Dendritic cell treated with granulocyte-macrophage colony-stimulating factor and Interleukin-4, amounts not matched to agents 40 ng/mL and 50 ng/mL, for 4 days (primary cell): ENCODE data around the gene SMC3.
"Not testable (repeated sequence)": the region's sequence is repeated elsewhere in the genome, so short reads cannot be mapped to it uniquely, and the experiment has no call there.

Source experiments
- H3K27ac Mint-ChIP-seq: one replicate; pipeline ENCODE4 v1.8.0; 2022; ENCODE audit warnings: mild to moderate bottlenecking, mixed read lengths
- H3K27me3 Mint-ChIP-seq: one replicate; pipeline ENCODE4 v1.8.0; 2022; ENCODE audit warnings: mild to moderate bottlenecking, mixed read lengths
- H3K36me3 Mint-ChIP-seq: one replicate; pipeline ENCODE4 v1.8.0; 2022; ENCODE audit warnings: low read depth, mixed read lengths
- H3K4me1 Mint-ChIP-seq: one replicate; pipeline ENCODE4 v1.8.0; 2022; ENCODE audit warnings: low read depth, mixed read lengths
- H3K4me3 Mint-ChIP-seq: one replicate; pipeline ENCODE4 v1.8.0; 2022; ENCODE audit warnings: mild to moderate bottlenecking, moderate library complexity, mixed read lengths
- H3K9me3 Mint-ChIP-seq: one replicate; pipeline ENCODE4 v1.8.0; 2022; ENCODE audit warnings: mixed read lengths
- intact Hi-C: fragments of 100-400 bp; cut with micrococcal nuclease; formaldehyde crosslinking; loops from one replicate; pipeline ENCODE4 v1.15.0; 2022

SMC3 gene

DNA sequence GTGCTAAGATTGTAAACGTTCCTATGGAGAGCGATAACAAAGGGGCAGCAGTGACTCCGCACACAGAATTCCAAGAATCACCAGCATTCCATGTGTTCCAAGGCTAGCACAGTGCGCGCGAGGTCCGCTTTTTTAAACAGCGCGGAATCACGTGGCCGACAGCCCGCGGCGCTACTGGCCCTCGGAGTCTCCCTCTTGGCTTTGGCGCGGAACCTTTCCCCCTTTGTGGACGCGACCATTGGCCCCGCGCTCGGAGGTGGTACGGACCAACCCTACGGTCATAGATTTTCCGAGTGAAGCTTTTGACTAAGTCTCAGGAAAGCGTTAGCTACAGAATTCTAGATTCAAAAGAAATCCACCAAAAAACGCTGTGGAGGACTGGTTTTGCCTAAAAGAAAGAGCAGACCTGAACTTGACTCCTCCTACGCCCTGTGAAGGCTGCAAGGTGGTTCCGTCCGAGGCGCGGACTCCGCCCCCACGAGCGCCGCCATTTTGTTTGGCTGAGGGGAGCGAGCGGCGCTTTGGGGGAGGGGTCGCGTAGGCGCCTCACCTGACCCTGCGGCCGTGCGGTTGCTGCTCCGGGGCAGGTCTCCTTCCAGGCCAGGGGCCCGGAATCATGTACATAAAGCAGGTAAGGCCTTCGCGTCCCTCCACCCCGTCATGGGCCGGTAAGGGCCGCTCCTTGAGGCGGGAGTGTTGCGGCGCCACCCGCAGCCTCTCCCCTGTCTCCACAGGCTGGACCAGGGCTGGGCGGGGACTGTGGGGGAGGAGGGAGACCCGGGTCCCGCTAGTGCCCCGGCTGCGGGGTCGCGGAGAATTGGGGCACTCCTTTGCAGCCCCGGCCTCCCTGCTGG lies at the start of gene SMC3:
SMC3 (plus strand) TSS at position 495 of the 854 bp plus-strand sequence; CDS start at position 617, 122 bp downstream.
- intact Hi-C loops, result no loop called here
- peak within 1 kb of the TSS; percentile 92 for H3K4me3 Mint-ChIP-seq
- H3K9me3 Mint-ChIP-seq, result no peaks in the 10 kb centered on the region
- H3K27me3 Mint-ChIP-seq, result peaks cover 4% of the 10 kb centered on the region
- peaks cover 19% of the 10 kb centered on the region for H3K36me3 Mint-ChIP-seq
- H3K27ac Mint-ChIP-seq, result peak within 1 kb of the TSS; percentile 97
- H3K4me1 Mint-ChIP-seq, result peaks cover 26% of the 10 kb centered on the region

DNA sequence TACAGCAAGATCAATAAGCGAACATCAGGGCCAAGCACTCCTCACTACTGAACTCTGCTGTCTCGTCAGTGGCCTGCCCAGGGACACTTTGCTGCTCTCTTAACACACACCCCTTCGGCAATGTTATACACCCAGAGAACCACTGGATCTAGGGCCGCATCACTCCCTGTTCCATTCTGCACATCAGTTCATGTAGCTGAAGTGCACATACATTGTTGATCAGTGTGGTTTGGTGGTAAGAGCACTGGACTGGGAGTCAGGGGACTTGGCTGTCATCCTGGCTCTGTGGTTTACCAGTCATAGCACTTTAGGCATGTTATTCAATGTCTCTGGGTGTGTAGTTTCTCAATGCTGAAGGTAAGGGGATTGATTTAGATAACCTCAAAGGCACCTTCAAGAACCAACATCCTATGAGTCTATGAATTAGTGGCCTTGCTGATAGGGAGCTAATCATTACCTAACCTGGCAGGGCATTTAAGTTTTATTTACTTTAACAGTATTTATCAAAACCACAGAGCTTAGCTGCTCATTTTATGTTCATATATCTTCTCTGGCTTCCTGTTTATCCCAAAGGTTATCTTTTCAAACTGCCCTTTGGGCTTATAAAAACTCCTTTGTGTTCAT lies 45.0 kb upstream of the SMC3 start:
- Mint-ChIP-seq H3K4me3 (no peak overlapping the region), H3K4me1 (peaks cover 34% of the 10 kb centered on the region), H3K9me3 (no peaks in the 10 kb centered on the region), H3K36me3 (no peaks in the 10 kb centered on the region), H3K27me3 (peaks cover 17% of the 10 kb centered on the region), H3K27ac (no peak overlapping the region)
- intact Hi-C loops, result no loop called here

DNA sequence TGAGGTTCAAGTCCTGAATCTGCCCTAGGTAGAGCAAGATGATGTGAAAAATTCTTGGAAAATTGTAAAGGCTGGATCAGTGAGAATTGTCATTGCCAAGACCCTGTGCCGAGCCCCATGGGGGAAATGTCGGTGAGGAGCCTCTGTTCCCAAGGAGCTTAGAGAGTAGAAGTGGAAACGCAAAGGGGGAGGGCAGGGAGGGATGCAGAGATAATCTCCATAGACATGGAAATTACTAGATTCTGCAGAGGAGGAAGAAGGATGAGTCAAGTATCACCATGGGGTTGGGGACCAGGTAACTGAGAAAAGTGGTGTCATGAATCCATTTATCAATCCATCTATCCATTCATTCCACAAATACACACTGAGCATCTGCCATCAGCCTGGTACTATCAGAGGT lies 43.8 kb upstream of the SMC3 start:
- Mint-ChIP-seq H3K27me3 (peaks cover 24% of the 10 kb centered on the region), H3K27ac (no peak overlapping the region), H3K4me1 (peaks cover 44% of the 10 kb centered on the region), H3K9me3 (no peaks in the 10 kb centered on the region), H3K36me3 (no peaks in the 10 kb centered on the region), H3K4me3 (no peak overlapping the region)
- intact Hi-C loops, result no loop called here

DNA sequence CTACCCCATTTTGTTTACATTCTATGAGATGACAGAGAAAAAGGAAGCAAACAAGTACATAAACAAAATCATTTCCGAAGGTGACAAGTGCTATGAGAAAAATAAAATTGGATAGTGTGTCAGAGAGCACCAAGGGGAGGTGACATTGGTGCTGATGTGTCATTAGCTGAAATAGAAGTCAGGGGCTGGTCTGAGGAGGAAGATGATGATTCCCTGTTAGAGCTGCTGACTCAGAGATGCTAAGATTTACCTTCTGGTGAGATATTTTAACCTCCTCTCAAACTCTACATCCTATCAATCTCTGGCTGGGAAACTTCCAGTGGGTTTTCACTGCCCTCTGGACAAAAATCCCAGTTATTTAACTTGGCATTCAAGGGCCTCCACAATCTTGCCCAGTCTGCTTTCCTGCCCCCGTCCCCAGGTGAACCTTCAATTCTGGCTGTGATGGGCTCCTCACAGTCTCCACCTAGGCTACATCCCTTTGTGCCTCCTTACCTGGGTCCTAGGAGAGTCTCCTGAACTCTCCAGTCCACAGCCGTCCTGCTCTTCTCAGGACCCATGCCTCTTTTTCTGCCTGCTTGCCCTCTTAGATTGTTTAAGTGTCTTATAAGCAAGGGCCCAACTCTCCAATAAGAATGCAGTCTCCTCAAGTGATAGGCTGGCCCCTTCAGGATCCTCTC lies 43.2 kb upstream of the SMC3 start:
- no peaks in the 10 kb centered on the region for H3K9me3 Mint-ChIP-seq
- no peaks in the 10 kb centered on the region for H3K36me3 Mint-ChIP-seq
- H3K27me3 Mint-ChIP-seq, result peaks cover 28% of the 10 kb centered on the region
- H3K4me1 Mint-ChIP-seq, result peaks cover 49% of the 10 kb centered on the region
- no peak overlapping the region for H3K4me3 Mint-ChIP-seq
- no peak overlapping the region for H3K27ac Mint-ChIP-seq
- intact Hi-C loops, result no loop called here

DNA sequence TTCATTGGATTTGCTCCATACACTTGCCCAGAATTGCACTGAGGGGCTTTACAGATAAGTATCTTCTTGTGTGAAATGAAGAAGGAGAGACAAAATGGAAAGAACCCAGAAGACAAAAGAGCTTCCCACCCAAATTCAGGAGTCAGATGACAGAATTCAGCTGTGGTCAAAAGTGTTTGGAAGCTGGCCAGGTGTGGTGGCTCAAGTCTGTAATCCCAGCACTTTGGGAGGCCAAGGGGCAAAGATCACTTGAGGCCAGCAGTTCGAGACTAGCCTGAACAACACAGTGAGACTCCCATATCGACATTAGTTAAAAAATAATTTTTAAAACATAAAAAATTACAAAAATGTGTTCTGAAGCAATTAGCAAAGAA lies 42.6 kb upstream of the SMC3 start:
- Mint-ChIP-seq H3K4me1 (peaks cover 53% of the 10 kb centered on the region), H3K4me3 (no peak overlapping the region), H3K36me3 (no peaks in the 10 kb centered on the region), H3K27me3 (peaks cover 32% of the 10 kb centered on the region), H3K27ac (no peak overlapping the region), H3K9me3 (no peaks in the 10 kb centered on the region)
- intact Hi-C loops, result no loop called here

DNA sequence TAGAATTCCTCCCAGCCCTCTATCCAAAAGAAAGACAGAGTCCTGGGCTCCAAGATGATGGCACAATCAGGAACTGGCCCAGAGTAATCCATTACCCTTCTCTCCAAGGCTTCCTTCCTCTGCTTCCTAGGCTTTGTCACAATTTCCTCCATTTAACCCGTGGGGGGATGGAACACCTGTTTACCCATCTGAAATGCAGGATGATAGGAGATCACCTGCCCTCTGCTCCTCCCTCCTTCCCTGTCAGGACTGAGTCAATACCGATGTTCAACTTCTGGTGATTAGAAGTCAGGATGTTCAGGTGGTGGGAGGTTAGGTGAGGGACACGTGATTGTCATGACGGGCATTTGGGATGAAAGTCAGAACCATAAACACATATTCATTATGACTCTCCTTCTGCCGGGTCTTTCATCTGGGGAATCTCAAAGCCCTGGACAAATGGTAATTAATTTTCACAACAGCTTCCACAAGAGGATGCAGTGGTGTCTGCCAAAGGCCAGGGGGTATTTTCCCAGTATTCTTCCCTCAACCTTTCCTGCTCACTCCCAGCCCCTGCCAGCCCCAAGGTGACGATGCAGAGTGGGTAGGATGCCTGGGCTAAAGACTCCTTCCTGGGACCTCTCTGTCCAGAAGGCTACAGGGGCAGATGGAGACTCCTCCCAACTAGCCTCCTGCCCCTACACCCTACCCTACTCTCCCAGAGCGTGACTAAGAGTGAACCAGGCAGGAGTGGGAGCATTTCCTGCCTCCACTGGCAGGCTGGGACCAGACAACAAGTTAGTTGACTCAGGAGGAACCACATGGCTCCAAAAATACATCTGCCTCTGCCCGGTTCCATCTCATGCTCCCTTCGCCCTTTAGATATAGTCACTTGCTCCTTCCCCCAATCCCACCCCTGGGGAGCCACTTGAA lies 41.9 kb upstream of the SMC3 start:
- intact Hi-C loops, result no loop called here
- Mint-ChIP-seq H3K27me3 (peaks cover 38% of the 10 kb centered on the region), H3K9me3 (no peaks in the 10 kb centered on the region), H3K36me3 (no peaks in the 10 kb centered on the region), H3K4me1 (peaks cover 60% of the 10 kb centered on the region), H3K27ac (no peak overlapping the region), H3K4me3 (no peak overlapping the region)

DNA sequence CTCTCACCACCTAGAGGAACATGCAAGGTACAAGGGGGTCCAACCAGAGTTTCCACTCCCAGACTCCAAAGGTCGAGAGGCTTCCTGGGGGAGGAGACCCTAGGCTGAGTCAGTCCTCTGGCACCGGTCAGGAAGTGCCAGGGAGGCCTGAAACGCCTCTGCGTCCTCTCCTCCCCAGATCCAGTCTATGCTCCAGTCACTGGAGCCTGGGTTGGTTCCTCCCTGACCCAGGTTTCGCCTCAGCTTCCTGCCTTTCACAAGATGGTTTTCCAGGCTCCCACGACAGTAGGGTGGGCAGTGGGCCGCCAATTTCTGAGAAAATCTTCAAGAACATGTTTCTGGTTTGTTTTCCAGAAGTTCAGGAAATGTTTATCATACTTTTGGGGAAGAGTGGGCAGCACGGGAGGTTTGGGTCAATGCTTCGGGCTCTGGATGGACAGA lies 39.7 kb upstream of the SMC3 start:
- H3K27me3 Mint-ChIP-seq, result peaks cover 45% of the 10 kb centered on the region
- intact Hi-C loops, result no loop called here
- peaks cover 60% of the 10 kb centered on the region for H3K4me1 Mint-ChIP-seq
- no peak overlapping the region for H3K27ac Mint-ChIP-seq
- no peaks in the 10 kb centered on the region for H3K9me3 Mint-ChIP-seq
- no peaks in the 10 kb centered on the region for H3K36me3 Mint-ChIP-seq
- H3K4me3 Mint-ChIP-seq, result no peak overlapping the region

DNA sequence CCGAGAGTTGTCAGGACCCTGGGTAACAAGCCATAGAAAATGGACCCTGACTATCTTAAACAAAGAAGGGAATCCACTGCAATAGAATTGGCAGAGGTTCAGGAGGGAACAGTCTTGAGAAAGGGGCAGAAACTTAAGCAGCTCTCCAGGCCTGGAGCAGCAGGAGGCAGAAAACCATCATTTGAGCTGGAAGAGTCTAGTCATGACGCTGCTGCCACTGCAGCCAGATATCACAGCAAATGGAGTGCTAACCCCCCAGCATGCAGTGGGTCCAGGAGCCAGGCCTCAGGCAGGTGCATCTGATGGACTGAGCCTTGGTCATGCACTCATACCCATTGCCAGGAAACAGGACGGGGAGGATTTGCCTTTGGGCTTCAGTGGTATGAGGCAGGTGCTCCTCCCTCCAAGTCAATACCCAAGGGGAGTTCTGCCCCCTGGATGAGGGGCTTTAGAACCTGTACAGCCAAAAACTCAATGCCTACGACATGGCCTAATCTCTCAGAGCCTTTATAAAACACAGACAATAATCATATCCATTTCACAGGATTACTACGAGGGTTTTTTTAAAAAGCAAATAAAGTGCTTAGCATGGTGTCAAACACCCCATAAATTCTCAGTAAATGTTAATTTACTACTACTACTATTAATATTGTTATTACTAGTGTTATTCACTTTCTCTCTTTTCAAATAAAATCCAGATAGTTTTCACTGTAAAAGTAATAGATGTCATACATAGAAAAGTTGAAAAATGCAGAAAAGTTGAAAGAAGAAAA lies 39.1 kb upstream of the SMC3 start:
- peaks cover 63% of the 10 kb centered on the region for H3K4me1 Mint-ChIP-seq
- H3K9me3 Mint-ChIP-seq, result no peaks in the 10 kb centered on the region
- no peaks in the 10 kb centered on the region for H3K36me3 Mint-ChIP-seq
- intact Hi-C loops, result no loop called here
- no peak overlapping the region for H3K4me3 Mint-ChIP-seq
- no peak overlapping the region for H3K27ac Mint-ChIP-seq
- peaks cover 48% of the 10 kb centered on the region for H3K27me3 Mint-ChIP-seq

DNA sequence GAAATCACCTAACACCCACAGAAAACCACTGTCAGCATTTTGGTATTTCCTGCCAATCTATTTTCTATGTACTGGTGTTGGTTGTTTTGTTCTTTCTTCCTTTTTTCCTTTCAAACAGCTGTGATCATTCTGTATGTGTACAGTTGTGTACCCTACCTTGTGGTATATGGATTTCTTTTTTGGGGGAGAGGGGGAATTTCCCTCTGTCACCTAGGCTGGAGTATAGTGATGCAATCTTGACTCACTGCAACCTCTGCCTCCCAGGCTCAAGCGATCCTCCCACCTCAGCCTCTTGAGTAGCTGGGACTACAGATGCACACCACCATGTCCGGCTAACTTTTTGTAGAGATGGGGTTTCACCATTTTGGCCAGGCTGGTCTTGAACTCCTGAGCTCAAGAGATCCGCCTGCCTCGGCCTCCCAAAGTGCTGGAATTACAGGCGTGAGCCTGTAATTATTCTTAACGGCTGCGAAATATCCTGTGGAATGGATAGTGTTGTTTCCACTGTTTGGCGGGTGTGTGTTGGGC lies 38.4 kb upstream of the SMC3 start:
- H3K4me3 Mint-ChIP-seq, H3K36me3 Mint-ChIP-seq, H3K27ac Mint-ChIP-seq, intact Hi-C loops, H3K9me3 Mint-ChIP-seq: not testable (repeated sequence)
- peaks cover 63% of the 10 kb centered on the region for H3K4me1 Mint-ChIP-seq
- peaks cover 48% of the 10 kb centered on the region for H3K27me3 Mint-ChIP-seq

DNA sequence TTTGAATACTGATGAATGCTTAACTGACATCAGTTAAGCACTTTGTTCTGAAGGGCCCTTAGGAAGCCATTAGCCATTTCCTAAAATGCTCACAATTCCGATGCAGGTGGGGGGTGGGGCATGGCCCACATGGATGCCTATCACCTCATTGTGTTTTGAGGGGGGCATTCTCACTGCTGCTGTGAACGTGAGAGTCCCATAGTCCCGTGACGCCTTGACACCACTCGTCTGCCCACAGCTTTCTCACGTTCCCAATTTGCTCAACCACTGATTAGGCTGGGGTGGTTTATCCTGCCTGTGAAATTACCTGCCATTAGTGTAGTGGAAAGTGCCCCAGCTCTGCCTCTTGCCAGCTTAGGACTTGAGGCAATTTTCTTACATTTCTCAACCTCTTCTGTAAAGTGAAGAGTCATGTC lies 37.9 kb upstream of the SMC3 start:
- Mint-ChIP-seq H3K9me3 (no peaks in the 10 kb centered on the region), H3K27me3 (peaks cover 47% of the 10 kb centered on the region), H3K27ac (no peak overlapping the region), H3K4me3 (no peak overlapping the region), H3K4me1 (peaks cover 63% of the 10 kb centered on the region), H3K36me3 (no peaks in the 10 kb centered on the region)
- intact Hi-C loops, result loop anchor here (10.0 kb wide), 1 partner anchor 105 kb away; no protein-coding TSS in a partner anchor

DNA sequence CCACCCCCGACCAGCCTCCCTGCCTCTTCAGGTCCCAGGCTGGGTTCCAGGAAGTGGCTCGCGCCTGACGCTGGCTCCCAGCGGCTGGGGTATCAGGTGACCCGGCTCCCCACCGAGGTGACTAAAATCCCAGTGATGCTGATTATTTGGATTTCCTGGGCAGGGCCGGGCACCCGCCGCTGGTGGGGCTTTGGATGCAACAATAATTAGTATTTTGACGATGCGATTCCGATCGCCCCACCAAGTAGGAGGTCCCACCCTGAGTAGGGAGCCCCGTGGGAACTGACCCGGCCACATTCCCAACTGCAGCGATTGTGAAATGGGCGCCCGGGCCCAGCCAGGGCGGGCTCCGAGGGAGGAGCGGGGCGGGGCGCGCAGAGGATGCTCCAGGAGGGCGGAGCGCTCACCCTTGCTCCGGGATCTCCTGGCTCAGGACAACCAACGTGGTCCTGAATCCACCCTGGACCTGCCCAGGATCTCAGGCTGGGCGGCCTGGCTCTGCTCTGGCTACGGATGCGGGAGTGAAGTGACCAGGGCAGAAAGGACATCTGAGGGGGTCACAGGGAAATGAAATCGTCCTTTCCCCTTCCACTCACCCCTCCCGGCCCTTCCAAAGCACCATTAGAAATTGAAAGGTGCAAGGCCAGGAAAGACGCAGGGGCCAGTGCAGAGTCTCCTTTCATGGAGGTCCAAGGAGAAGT lies 37.2 kb upstream of the SMC3 start:
- Mint-ChIP-seq H3K27ac (no peak overlapping the region), H3K4me1 (peaks cover 66% of the 10 kb centered on the region), H3K9me3 (no peaks in the 10 kb centered on the region), H3K36me3 (no peaks in the 10 kb centered on the region), H3K4me3 (peak overlapping the region; percentile 20), H3K27me3 (peaks cover 46% of the 10 kb centered on the region)
- intact Hi-C loops, result loop anchor here (10.0 kb wide), 1 partner anchor 105 kb away; no protein-coding TSS in a partner anchor

DNA sequence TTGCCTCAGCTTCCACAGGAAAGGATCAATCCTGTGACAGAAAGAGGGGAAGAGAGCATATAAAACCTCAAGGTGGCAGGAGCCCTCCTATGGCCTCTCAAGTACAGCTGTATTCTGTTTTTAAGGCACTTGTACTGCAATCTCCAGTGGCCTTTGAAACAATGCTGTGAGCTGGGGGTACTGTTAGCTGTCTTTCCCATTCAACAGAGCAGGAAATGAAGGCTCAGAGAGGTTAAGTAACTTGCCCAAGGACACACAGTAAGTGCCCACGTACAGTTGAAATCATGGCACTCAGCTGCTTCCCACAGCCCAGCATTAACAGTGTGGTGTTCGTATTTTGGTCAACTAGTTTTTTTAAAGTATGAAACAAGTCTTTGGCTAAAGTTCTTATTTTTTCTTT lies 35.8 kb upstream of the SMC3 start:
- H3K4me1 Mint-ChIP-seq, result peaks cover 65% of the 10 kb centered on the region
- no peak overlapping the region for H3K27ac Mint-ChIP-seq
- peaks cover 41% of the 10 kb centered on the region for H3K27me3 Mint-ChIP-seq
- no peaks in the 10 kb centered on the region for H3K36me3 Mint-ChIP-seq
- intact Hi-C loops, result loop anchor here (10.0 kb wide), 1 partner anchor 107 kb away; no protein-coding TSS in a partner anchor
- no peak overlapping the region for H3K4me3 Mint-ChIP-seq
- no peaks in the 10 kb centered on the region for H3K9me3 Mint-ChIP-seq
